ENCODE data around the gene PTPRK. TPM values are rescaled to one million over a fixed set of nuclear protein-coding genes. Genes with fewer than 3 reads are reported as not detected.

PTPRK gene
- total RNA-seq, 1 experiment from 2014 or later, result 265 TPM

- Mint-ChIP-seq H3K9me3 (ENCODE audit: low read depth, unreplicated experiment) (no peaks in the 10 kb centered on the region), H3K4me1 (ENCODE audit: low read depth, unreplicated experiment) (peaks cover 19% of the 10 kb centered on the region), H3K27me3 (ENCODE audit: unreplicated experiment) (no peaks in the 10 kb centered on the region), H3K27ac (ENCODE audit: unreplicated experiment) (no peak overlapping the region), H3K4me3 (ENCODE audit: low read depth, unreplicated experiment) (no peak overlapping the region), H3K36me3 (ENCODE audit: insufficient read depth, unreplicated experiment) (peaks cover 21% of the 10 kb centered on the region)
- CTCF ChIA-PET, result no interaction called here
- DNase-seq, result no peak
- BruUV-seq (replicated peaks), result no TSS peak
- TF ChIP-seq CTCF (IDR thresholded peaks at IDR 0.05; ENCODE audit: unreplicated experiment), result no peak
- intact Hi-C loops (cut with micrococcal nuclease; ENCODE audit: unreplicated experiment), result no loop called here
Observed at GRCh38 chr6:128073389-128073788, 447.0 kb downstream of the PTPRK start.

GRCh38 chr6:128071212-128071611 is 449.2 kb downstream of the PTPRK start:
- Mint-ChIP-seq H3K4me1 (ENCODE audit: low read depth, unreplicated experiment) (peaks cover 19% of the 10 kb centered on the region), H3K9me3 (ENCODE audit: low read depth, unreplicated experiment) (no peaks in the 10 kb centered on the region), H3K36me3 (ENCODE audit: insufficient read depth, unreplicated experiment) (peaks cover 14% of the 10 kb centered on the region), H3K4me3 (ENCODE audit: low read depth, unreplicated experiment) (no peak overlapping the region), H3K27me3 (ENCODE audit: unreplicated experiment) (no peaks in the 10 kb centered on the region), H3K27ac (ENCODE audit: unreplicated experiment) (peak overlapping the region; percentile 67)
- no TSS peak for BruUV-seq (replicated peaks)
- intact Hi-C loops (cut with micrococcal nuclease; ENCODE audit: unreplicated experiment), result no loop called here
- CTCF ChIA-PET, result interaction anchor here (0.9 kb wide), 1 partner anchor 8 kb away, joined by 3 read pairs; no protein-coding TSS in a partner anchor
- no peak for TF ChIP-seq CTCF (IDR thresholded peaks at IDR 0.05; ENCODE audit: unreplicated experiment)
- no peak for DNase-seq

GRCh38 chr6:128070406-128070805 is 450.0 kb downstream of the PTPRK start:
- DNase-seq, result peak; percentile 15
- intact Hi-C loops (cut with micrococcal nuclease; ENCODE audit: unreplicated experiment), result no loop called here

GRCh38 chr6:128069188-128069587 is 451.2 kb downstream of the PTPRK start:
- peaks cover 19% of the 10 kb centered on the region for H3K36me3 Mint-ChIP-seq (ENCODE audit: insufficient read depth, unreplicated experiment)
- TF ChIP-seq CTCF (IDR thresholded peaks at IDR 0.05; ENCODE audit: unreplicated experiment), result no peak
- H3K4me1 Mint-ChIP-seq (ENCODE audit: low read depth, unreplicated experiment), result peaks cover 19% of the 10 kb centered on the region
- CTCF ChIA-PET, result interaction anchor here (0.8 kb wide), 1 partner anchor 428 kb away, joined by 3 read pairs; no protein-coding TSS in a partner anchor
- no peak for DNase-seq
- H3K9me3 Mint-ChIP-seq (ENCODE audit: low read depth, unreplicated experiment), result no peaks in the 10 kb centered on the region
- H3K4me3 Mint-ChIP-seq (ENCODE audit: low read depth, unreplicated experiment), result no peak overlapping the region
- intact Hi-C loops (cut with micrococcal nuclease; ENCODE audit: unreplicated experiment), result no loop called here
- no peak overlapping the region for H3K27ac Mint-ChIP-seq (ENCODE audit: unreplicated experiment)
- H3K27me3 Mint-ChIP-seq (ENCODE audit: unreplicated experiment), result no peaks in the 10 kb centered on the region
- BruUV-seq (replicated peaks), result no TSS peak

More at GRCh38 chr6:128070406-128070805, 450.0 kb downstream of the PTPRK start:
- CTCF ChIA-PET, result no interaction called here
- no peaks in the 10 kb centered on the region for H3K27me3 Mint-ChIP-seq (ENCODE audit: unreplicated experiment)
- peaks cover 19% of the 10 kb centered on the region for H3K4me1 Mint-ChIP-seq (ENCODE audit: low read depth, unreplicated experiment)
- peaks cover 19% of the 10 kb centered on the region for H3K36me3 Mint-ChIP-seq (ENCODE audit: insufficient read depth, unreplicated experiment)
- no peak for TF ChIP-seq CTCF (IDR thresholded peaks at IDR 0.05; ENCODE audit: unreplicated experiment)
- H3K9me3 Mint-ChIP-seq (ENCODE audit: low read depth, unreplicated experiment), result no peaks in the 10 kb centered on the region
- BruUV-seq (replicated peaks), result no TSS peak
- H3K4me3 Mint-ChIP-seq (ENCODE audit: low read depth, unreplicated experiment), result no peak overlapping the region
- no peak overlapping the region for H3K27ac Mint-ChIP-seq (ENCODE audit: unreplicated experiment)
